Measurements from ENCODE around the gene GUCD1.
"Not testable (repeated sequence)": the region's sequence is repeated elsewhere in the genome, so short reads cannot be mapped to it uniquely, and the experiment has no call there.

- TF ChIP-seq GATA3, GATA2 (IDR thresholded peaks at IDR 0.05; ENCODE audit: low read depth, low read length): not testable (repeated sequence)
Measured at GRCh38 chr22:24602847-24603769, 48.2 kb upstream of the GUCD1 start, which contains the start of gene GGT1.

Data from SH-SY5Y (cell line).